Spleen (tissue), 7 donors: ENCODE measurements around the gene WNT11.

Experiments used
- POLR2A ChIP-seq, 3 donors: fragments of 450-650 bp; IDR thresholded peaks; one replicate each; pipeline ENCODE4 v1.5.1; 2017; ENCODE audit warnings: antibody characterized with exemption in 3 of 3, mild to moderate bottlenecking in 1 of 3
- TF ChIP-seq, protein P1 (sequence below), 11 experiments: fragments of 200-600 bp in 7 of 11; fragments of 450-650 bp in 4 of 11; sonication (generic) in 4 of 11; IDR thresholded peaks in 8 of 11; conservative IDR thresholded peaks in 3 of 11; 1 replicate in 7 of 11; 2 replicates in 4 of 11; pipeline versions ENCODE4 v1.4.0 to v1.8.0; 2016 to 2021; ENCODE audit warnings: antibody characterized with exemption in 11 of 11, inconsistent platforms in 4 of 11, mild to moderate bottlenecking in 1 of 11
- donor health status: DM: no; HTN: no; CAD: no; lungs with moderate emphysema.
- donor health status: DM: no; HTN: no; CAD: no.
- donor health status: DM: no; HTN: no; CAD: no.

DNA sequence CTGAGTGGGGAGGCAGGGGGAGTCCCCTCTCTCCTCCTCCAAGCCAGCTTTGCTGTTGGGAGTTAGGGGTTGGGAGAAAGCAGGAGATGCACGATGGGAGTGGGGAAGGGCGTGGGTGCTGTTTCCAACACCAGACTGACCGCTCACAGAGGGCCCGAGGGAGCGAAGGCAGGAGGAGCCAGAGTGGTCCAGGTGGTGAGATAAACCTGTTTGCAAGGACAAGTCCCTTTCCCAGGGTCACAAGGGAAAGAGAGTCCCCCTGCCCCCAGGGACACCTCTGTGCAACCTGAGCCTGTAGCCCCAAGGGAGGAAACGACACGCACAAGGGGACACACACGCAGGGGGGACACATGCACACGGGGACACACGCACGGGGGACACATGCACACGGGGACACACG lies 42.2 kb downstream of the WNT11 start:
- TF ChIP-seq POLR2A (IDR thresholded peaks at IDR 0.05), result no peak
- TF ChIP-seq, protein P1, sequence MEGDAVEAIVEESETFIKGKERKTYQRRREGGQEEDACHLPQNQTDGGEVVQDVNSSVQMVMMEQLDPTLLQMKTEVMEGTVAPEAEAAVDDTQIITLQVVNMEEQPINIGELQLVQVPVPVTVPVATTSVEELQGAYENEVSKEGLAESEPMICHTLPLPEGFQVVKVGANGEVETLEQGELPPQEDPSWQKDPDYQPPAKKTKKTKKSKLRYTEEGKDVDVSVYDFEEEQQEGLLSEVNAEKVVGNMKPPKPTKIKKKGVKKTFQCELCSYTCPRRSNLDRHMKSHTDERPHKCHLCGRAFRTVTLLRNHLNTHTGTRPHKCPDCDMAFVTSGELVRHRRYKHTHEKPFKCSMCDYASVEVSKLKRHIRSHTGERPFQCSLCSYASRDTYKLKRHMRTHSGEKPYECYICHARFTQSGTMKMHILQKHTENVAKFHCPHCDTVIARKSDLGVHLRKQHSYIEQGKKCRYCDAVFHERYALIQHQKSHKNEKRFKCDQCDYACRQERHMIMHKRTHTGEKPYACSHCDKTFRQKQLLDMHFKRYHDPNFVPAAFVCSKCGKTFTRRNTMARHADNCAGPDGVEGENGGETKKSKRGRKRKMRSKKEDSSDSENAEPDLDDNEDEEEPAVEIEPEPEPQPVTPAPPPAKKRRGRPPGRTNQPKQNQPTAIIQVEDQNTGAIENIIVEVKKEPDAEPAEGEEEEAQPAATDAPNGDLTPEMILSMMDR (IDR thresholded peaks at IDR 0.05 in 8 of 11, conservative IDR thresholded peaks at IDR 0.05 in 3 of 11), result no peak
